ENCODE results near the gene ITFG2. TPM values are rescaled to one million over a fixed set of nuclear protein-coding genes. Genes with fewer than 3 reads are reported as not detected.

ITFG2 gene
- total and polyA plus RNA-seq, 8 donors, result 29.0 to 77.9 (median 68.5) TPM

- ATAC-seq, result no peak
- H3K27ac ChIP-seq, result no peak overlapping the region
- DNase-seq, result peak in 1 of 4 donors; percentile 41
These were observed 32.8 kb downstream of the ITFG2 start for GRCh38 chr12:2845280-2845679.

GRCh38 chr12:2851931-2852330 lies 39.5 kb downstream of the ITFG2 start:
- H3K27me3 ChIP-seq, result no peaks in the 10 kb centered on the region
- no peak for ATAC-seq
- no peak overlapping the region for H3K4me3 ChIP-seq
- H3K4me1 ChIP-seq, result no peaks in the 10 kb centered on the region
- no peak overlapping the region for H3K27ac ChIP-seq
- no peak for DNase-seq
- intact Hi-C loops (cut with DNase I), result no loop called here
- no peaks in the 10 kb centered on the region for H3K9me3 ChIP-seq
- TF ChIP-seq CTCF (IDR thresholded peaks at IDR 0.05), result no peak
- peaks cover 0 to 5% of the 10 kb centered on the region in 2 donors for H3K36me3 ChIP-seq

More at GRCh38 chr12:2845280-2845679, 32.8 kb downstream of the ITFG2 start:
- no peak for TF ChIP-seq CTCF (IDR thresholded peaks at IDR 0.05)
- H3K27me3 ChIP-seq, result no peaks in the 10 kb centered on the region
- H3K4me3 ChIP-seq, result no peak overlapping the region
- peaks cover 0 to 14% of the 10 kb centered on the region in 2 donors for H3K36me3 ChIP-seq
- H3K4me1 ChIP-seq, result no peaks in the 10 kb centered on the region
- intact Hi-C loops (cut with DNase I), result loop anchor here in 1 of 2 donors (10.0 kb wide), 1 partner anchor 190 kb away; no protein-coding TSS in a partner anchor
- no peaks in the 10 kb centered on the region for H3K9me3 ChIP-seq

GRCh38 chr12:2853626-2854025 lies 41.2 kb downstream of the ITFG2 start:
- no peaks in the 10 kb centered on the region for H3K4me1 ChIP-seq

GRCh38 chr12:2854669-2855453 lies 42.4 kb downstream of the ITFG2 start:
- no peaks in the 10 kb centered on the region for H3K4me1 ChIP-seq
- H3K27ac ChIP-seq, result no peak overlapping the region
- intact Hi-C loops (cut with DNase I), result no loop called here
- H3K36me3 ChIP-seq, result peaks cover 0 to 20% of the 10 kb centered on the region in 2 donors
- H3K9me3 ChIP-seq, result no peaks in the 10 kb centered on the region
- TF ChIP-seq CTCF (IDR thresholded peaks at IDR 0.05), result no peak
- no peak for ATAC-seq
- no peak for DNase-seq
- no peaks in the 10 kb centered on the region for H3K27me3 ChIP-seq
- no peak overlapping the region for H3K4me3 ChIP-seq

More at GRCh38 chr12:2853626-2854025, 41.2 kb downstream of the ITFG2 start:
- ATAC-seq (peak; percentile 98), DNase-seq (peak; percentile 74 to 89 (median 83))
- H3K27me3 ChIP-seq, result no peaks in the 10 kb centered on the region
- intact Hi-C loops (cut with DNase I), result no loop called here
- H3K27ac ChIP-seq, result no peak overlapping the region
- peak; percentile 72 to 75 for TF ChIP-seq CTCF (IDR thresholded peaks at IDR 0.05)
- no peaks in the 10 kb centered on the region for H3K9me3 ChIP-seq
- H3K36me3 ChIP-seq, result peaks cover 0 to 8% of the 10 kb centered on the region in 2 donors
- H3K4me3 ChIP-seq, result no peak overlapping the region

- DNase-seq (no peak), ATAC-seq (no peak)
- Histone ChIP-seq H3K9me3 (no peaks in the 10 kb centered on the region), H3K4me3 (no peak overlapping the region), H3K27me3 (no peaks in the 10 kb centered on the region), H3K36me3 (peaks cover 0 to 20% of the 10 kb centered on the region in 2 donors), H3K27ac (no peak overlapping the region), H3K4me1 (no peaks in the 10 kb centered on the region)
- TF ChIP-seq CTCF (IDR thresholded peaks at IDR 0.05), result no peak
- intact Hi-C loops (cut with DNase I), result no loop called here
These were observed 43.1 kb downstream of the ITFG2 start for GRCh38 chr12:2855546-2855945.

Data from left lung (tissue), 10 donors.